ENCODE data around the gene SDR42E1.
"Not testable (repeated sequence)": the region's sequence is repeated elsewhere in the genome, so short reads cannot be mapped to it uniquely, and the experiment has no call there.

The SDR42E1 gene

GRCh38 chr16:82037251-82037650 lies 26.0 kb upstream of the SDR42E1 start:
- DNase-seq, result no peak

DNA sequence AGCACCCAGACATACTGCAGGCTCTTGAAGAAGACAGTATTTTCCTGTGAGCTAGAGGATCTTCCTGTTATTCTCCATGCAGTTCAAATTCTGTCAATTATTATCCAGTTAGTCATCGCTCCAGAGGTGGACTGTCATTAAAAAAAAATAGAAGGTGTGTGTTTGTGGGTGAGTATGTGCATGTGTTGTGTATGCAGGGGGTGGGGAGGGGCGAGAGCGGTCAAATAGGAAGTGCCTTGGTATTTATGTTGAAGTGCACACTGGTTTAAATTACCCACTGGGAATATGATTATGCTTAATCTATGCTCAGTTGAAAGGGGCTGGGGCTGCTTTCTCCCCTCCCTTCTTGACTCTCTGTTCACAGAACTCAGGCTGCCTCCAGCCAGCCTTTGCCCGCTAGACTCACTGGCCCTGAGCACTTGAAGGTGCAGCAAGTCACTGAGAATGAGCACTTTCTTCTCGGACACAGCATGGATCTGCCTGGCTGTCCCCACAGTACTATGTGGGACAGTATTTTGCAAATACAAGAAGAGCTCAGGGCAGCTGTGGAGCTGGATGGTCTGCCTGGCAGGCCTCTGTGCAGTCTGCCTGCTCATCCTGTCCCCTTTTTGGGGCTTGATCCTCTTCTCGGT lies 23.8 kb upstream of the SDR42E1 start, which contains the start of gene HSD17B2:
Gene HSD17B2 (plus strand): TSS at position 273 of the 632 bp plus-strand sequence. CDS start 172 bp downstream, at position 445.
- DNase-seq, result no peak

- no peak for DNase-seq
Observed at GRCh38 chr16:82033683-82034300, 22.5 kb upstream of the SDR42E1 start.

DNA sequence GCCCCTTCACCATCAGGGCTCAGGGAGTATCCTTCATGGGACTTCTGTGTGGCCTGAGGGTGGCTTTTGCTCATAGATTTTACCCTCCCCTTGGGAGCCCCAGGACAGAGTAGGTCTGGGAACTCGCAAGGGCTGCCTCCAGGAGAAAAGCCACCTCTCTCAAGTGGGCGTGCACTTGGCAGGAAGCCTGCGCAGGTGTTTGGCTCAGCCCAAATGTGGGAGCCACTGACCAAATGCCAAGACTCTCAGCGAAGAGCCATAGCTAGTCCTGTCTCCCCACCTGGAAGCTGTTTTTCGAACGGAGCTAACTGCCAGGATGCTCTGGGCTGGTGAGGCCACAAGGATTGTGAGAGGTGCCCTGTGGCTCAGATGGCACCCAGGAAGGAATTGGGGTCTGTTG lies 21.7 kb upstream of the SDR42E1 start:
- no peak for DNase-seq

DNA sequence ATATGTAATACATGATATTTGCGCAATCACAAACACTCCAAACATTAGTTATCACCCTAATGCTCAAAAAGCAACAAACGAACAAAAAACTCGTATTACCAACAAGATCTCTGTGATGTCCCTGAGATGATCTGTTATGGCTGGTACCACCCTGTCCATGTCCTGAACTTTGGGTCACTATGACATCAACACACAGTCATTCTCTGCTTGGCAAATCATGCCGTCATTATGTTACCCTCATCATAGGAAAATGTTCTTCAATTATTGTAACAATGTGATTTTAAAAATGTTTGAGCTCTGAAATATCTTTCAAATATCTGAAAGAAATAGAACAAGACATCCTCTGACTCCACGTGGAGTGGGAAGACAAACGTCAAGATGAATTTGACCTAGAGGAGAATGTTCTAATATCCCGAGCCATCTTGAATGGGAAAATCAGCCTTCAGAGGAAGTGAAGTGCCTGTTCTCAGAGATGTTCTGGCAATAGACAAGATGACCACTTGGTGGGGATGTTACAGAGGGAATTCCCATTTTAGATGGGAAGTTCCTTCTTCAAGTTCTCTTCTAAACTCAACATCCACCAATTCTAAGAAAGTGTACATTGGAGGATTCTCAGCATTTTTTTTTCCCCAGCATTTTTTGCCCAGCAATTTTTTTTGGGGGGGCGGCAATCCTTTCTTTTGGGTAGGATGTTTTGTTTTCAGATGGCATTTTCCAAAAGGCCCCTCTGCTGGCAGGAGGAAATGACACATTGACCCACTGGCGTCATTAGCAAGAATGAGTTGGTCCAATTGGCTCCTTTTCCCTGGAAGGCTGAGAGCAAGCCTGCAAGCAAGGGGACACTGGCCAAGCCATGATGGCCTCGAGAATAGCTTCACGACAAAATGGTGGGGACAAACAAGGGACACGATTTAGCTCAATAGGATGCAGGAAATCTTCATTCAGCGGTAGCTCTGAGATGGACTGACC lies 20.1 kb upstream of the SDR42E1 start:
- DNase-seq, result peak; percentile 49

DNA sequence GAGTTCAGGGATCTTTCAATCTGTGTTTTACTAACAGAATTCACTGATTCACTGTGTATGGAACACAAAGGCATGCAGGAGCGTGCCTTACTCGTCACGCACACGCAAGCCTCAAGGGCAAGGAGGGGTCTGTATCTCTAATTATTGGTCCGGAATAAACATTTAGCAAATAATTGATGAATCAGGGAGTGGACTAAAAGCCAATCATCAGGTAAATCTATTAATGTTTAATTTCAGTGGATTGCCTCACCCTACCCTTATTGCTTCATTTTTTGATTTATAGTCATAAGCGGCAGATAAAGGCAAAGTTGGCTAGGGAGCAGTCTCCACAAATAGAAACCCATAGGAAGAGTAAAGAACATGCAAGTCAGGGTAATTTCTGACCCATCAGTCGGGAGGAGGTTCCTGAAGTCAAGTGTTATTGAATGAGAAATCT lies 16.4 kb upstream of the SDR42E1 start:
- no peak for DNase-seq

DNA sequence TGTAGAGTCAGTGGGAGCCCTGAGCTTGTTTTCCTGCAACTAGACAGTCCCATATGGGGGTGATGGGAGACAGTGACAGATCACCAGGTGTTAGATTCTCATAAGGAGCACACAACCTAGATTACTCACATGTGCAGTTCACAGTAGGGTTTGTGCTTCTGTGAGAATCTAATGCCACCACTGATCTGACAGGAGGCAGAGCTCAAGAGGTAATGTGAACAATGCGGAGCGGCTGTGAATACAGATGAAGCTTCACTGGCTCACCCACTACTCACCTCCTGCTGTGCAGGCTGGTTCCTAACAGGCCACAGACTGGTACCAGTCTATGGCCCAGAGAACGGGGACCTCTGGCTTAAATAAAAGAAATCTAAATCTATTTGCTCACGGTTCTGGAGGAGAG lies 13.6 kb upstream of the SDR42E1 start:
- DNase-seq, result no peak

DNA sequence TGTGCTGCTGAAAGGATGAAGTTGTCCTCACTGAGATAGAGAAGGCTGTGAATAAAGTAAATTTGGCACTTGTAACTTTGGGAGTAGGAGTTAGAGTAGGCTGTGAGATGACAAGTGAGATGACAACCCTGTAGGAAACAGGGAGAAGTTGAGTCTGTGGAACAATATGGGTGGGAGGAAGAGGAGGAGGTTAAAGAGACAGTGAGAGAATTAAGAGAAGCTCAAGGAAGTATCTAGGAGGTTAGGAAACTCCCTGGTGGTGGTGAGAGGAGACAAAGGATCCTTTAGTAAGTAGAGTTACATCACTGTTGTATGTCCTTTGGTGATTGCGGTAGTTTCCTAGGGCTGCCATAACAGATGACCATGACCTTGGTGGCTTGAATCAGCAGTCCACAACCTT lies 13.0 kb upstream of the SDR42E1 start:
- no peak for DNase-seq

DNA sequence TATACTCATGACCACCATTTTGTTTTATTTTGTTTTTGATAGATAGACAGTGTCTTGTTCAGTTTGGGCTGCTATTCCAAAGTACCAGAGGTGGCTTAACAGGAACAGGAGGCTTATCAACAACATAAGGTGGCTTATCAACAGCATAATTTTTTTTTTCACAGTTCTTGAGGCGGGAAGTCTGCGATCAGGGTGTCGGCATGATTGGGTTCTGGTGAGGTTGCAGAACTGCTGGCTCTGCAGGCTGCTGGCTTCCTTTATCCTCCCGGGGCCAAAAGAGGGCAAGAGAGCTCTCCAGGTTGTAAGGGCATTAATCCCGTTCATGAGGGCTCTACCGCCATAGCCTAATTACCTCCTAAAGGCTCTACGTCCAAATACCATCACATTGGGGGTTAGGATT lies 11.9 kb upstream of the SDR42E1 start:
- DNase-seq, result no peak

DNA sequence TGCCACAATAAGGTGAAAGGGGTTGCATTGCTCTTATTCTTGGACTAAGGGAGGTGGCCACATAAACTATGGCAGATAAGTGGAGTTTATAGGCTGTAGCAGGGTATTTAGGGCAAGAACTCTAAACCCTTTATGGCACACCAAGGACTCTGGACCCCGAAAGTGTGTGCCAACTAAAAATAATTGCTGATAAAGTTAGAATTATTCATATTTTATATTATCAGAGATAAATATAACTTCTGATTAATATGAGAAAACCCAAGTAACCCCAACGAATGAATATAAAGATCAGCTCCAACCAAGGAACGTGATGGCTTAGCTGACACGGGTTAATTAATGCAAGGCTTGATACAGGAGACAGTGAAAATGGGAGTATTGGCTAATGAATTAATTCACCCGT lies 8.8 kb upstream of the SDR42E1 start:
- DNase-seq, result no peak

DNA sequence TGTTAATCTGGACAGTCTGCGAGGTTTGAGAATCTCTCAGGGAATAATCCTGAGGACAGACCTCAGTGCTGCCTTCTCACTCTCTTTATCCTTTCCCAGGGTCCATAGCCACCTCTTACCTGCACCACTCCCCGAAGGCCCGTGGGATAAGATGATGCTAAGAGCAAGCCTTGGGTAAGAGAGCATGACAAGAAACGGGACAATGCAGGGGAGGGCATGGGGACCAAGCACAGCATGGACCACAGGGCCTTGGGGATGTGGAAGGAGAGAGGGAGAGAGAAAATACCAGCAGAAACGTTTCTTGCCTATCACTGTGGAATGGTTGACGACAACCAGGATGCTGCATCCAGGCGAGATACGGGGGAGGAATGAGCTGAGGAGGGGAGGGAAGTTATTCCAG lies 8.3 kb upstream of the SDR42E1 start:
- no peak for DNase-seq

DNA sequence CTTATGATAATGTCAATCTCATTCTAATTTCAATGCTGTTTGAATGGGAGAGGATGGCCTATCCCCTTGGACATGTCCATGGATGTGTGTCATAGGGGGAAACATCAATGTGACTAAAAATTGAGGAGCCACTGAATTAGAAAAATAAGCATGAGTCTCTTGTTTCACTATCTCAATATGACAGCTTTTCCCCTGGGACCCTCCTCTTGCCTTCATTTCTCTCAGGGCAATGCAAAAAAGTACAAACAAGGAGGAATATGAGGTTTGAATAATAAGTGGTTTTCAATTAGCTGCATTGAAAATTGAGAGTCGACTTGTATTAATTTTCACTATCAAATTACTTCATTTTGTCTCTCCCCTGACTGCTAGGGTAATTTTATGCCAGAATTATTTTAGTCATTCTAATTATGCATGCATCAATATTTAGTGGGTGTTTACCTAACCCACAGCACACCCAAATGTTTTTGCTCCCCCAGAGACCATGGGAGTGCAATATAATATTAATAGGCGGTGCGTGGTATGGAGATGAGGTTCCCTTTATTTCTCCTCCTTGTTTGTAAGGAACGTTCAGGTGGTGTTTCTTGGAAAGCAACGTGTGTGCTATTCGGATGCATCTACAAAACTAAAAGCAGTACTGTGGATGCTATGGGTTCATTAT lies 6.8 kb upstream of the SDR42E1 start:
- DNase-seq, result no peak

- no peak for DNase-seq
Observed at GRCh38 chr16:82016964-82017363, 5.7 kb upstream of the SDR42E1 start.

GRCh38 chr16:82016263-82016662 lies 5.0 kb upstream of the SDR42E1 start:
- no peak for DNase-seq

DNA sequence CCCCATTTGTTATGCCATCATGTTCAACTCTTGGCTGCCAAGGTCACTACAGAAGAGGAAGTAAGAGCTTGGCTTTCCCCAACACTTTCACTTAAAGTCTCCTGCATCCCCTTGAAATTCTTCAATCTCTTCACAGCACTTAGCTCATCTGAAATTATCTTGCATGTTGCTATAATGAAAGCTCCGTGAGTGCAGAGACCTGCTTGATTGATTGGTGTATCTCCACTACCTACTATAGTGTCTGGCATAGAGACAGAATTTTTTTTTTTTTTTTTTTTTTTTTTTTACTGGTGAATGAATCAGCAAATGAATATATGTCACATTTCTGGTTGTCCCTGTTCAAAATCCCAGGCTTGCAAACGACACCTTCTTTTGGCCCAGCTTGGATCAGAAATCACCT lies 1.9 kb upstream of the SDR42E1 start:
- DNase-seq, result no peak

GRCh38 chr16:82010649-82011048 lies 621 bp downstream of the SDR42E1 start:
- no peak for DNase-seq

GRCh38 chr16:82009789-82010188 lies 1.5 kb downstream of the SDR42E1 start:
- DNase-seq, result not testable (repeated sequence)

GRCh38 chr16:82008957-82009592 lies 2.2 kb downstream of the SDR42E1 start:
- DNase-seq, result no peak

- no peak for DNase-seq
Observed at GRCh38 chr16:82007189-82007588, 4.1 kb downstream of the SDR42E1 start.

DNA sequence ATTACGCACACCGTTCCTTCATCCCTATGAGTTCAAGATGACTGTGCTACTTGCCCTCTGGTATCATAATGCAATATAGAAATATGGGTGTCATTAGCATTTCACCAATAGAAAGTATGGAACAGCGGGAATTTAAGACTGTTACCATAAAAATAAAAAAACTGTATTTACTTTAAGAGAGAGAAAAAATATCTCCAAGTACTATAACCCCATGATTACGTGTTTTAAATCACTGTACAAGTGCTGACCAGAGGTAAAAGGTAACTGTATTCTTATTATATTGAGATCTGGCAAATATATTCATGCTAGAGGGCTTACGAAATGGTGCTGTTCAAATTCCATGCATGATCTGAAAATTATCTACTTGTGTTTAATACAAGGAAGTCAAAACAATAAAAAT lies 5.2 kb downstream of the SDR42E1 start:
- DNase-seq, result no peak

GRCh38 chr16:82005027-82005830 lies 6.0 kb downstream of the SDR42E1 start:
- DNase-seq, result no peak

GRCh38 chr16:82004601-82005000 lies 6.7 kb downstream of the SDR42E1 start:
- DNase-seq, result no peak
